GM23248 (cell line): ENCODE data around the gene PRRT4. TPM values are rescaled to one million over a fixed set of nuclear protein-coding genes. Genes with fewer than 3 reads are reported as not detected.

ENCODE experiments used
- DNase-seq: peaks from one replicate; pipeline ENCODE4 v3.0.0-alpha.2; 2015
- H2AFZ ChIP-seq: fragments of 200-600 bp; sonication (generic); 2 replicates; pipeline ENCODE4 v1.6.1; 2016; ENCODE audit warnings: antibody characterized with exemption
- H3F3A ChIP-seq: fragments of 200-600 bp; sonication (generic); 2 replicates; pipeline ENCODE4 v1.6.1; 2016; ENCODE audit warnings: mild to moderate bottlenecking, antibody characterized with exemption, mixed run types; ENCODE audit not compliant: insufficient read depth
- H3K27ac ChIP-seq: fragments of 200-600 bp; sonication (generic); 2 replicates; pipeline ENCODE4 v1.5.1; 2016; ENCODE audit warnings: mild to moderate bottlenecking
- H3K27me3 ChIP-seq: fragments of 200-600 bp; sonication (generic); replicated peaks from 2 replicates; pipeline ENCODE4 v1.6.1; 2016; ENCODE audit warnings: mild to moderate bottlenecking; ENCODE audit not compliant: insufficient read depth
- H3K36me3 ChIP-seq: fragments of 200-600 bp; sonication (generic); 2 replicates; pipeline ENCODE4 v1.6.1; 2016; ENCODE audit warnings: low read depth, mild to moderate bottlenecking
- H3K4me1 ChIP-seq: fragments of 200-600 bp; sonication (generic); 2 replicates; pipeline ENCODE4 v1.6.1; 2016; ENCODE audit warnings: mild to moderate bottlenecking; ENCODE audit not compliant: insufficient read depth
- H3K4me2 ChIP-seq: fragments of 200-600 bp; sonication (generic); one replicate; pipeline ENCODE4 v1.6.1; 2016; ENCODE audit warnings: mild to moderate bottlenecking; ENCODE audit not compliant: unreplicated experiment
- H3K4me3 ChIP-seq: fragments of 200-600 bp; sonication (generic); 2 replicates; pipeline ENCODE4 v1.5.1; 2016; ENCODE audit warnings: mild to moderate bottlenecking
- H3K79me2 ChIP-seq: fragments of 200-600 bp; sonication (generic); 2 replicates; pipeline ENCODE4 v1.6.1; 2016; ENCODE audit warnings: mild to moderate bottlenecking; ENCODE audit not compliant: insufficient read depth
- H3K9ac ChIP-seq: fragments of 200-600 bp; sonication (generic); 2 replicates; pipeline ENCODE4 v1.6.1; 2016; ENCODE audit warnings: mild to moderate bottlenecking
- H3K9me2 ChIP-seq: fragments of 200-600 bp; sonication (generic); 2 replicates; pipeline ENCODE4 v1.6.1; 2016; ENCODE audit warnings: mixed run types, mild to moderate bottlenecking, moderate library complexity; ENCODE audit not compliant: insufficient read depth
- H3K9me3 ChIP-seq: fragments of 200-600 bp; sonication (generic); one replicate; pipeline ENCODE4 v1.6.1; 2017; ENCODE audit warnings: low read depth
- H4K20me1 ChIP-seq: fragments of 200-600 bp; sonication (generic); 2 replicates; pipeline ENCODE4 v1.6.0; 2016; ENCODE audit not compliant: insufficient read depth
- EZH2 ChIP-seq: fragments of 200-600 bp; sonication (generic); IDR thresholded peaks from 2 replicates; pipeline ENCODE4 v1.6.1; 2018; ENCODE audit warnings: antibody characterized with exemption, mild to moderate bottlenecking; ENCODE audit not compliant: insufficient read depth, poor library complexity, severe bottlenecking
- EZH2phosphoT487 ChIP-seq: fragments of 200-600 bp; sonication (generic); IDR thresholded peaks from 2 replicates; pipeline ENCODE4 v1.6.1; 2018; ENCODE audit warnings: antibody characterized with exemption, moderate library complexity, mild to moderate bottlenecking, low read depth; ENCODE audit not compliant: insufficient read depth
- WGBS, 2 experiments: methylation state at CpG; one replicate each; pipeline ENCODE4 v1.1.6; 2015 to 2017; ENCODE audit warnings: low lambda C conversion rate in 2 of 2, low coverage in 1 of 2; ENCODE audit errors: missing lambda C conversion rate in 2 of 2; 5-methylcytosine and 5-hydroxymethylcytosine counted together
- in situ Hi-C: fragments of 300-500 bp; cut with MboI; formaldehyde crosslinking; loops from 2 replicates; pipeline ENCODE4 v1.15.0; 2020
- polyA plus RNA-seq: library from polyadenylated mRNA; unstranded; fragments of >200 nt; fragmentation: Nextera tagmentation; extraction: Ambion mirVana; gene quantifications from 2 replicates; pipeline ENCODE4 v1.2.1, GENCODE V29; 2016
- total RNA-seq: library from RNA; depleted of rRNA; stranded (reverse); fragments of >200 nt; shearing (Covaris generic); gene quantifications from 2 replicates; pipeline ENCODE4 v1.2.3, GENCODE V29; 2014

PRRT4 gene
- total and polyA plus RNA-seq, 2 experiments from 2014 or later, result not detected

GRCh38 chr7:128362670-128363069, 1.2 kb upstream of the PRRT4 start:
- no peaks in the 10 kb centered on the region for H3K9me3 ChIP-seq
- DNase-seq, result peak; percentile 79
- no peak for TF ChIP-seq EZH2phosphoT487
- TF ChIP-seq EZH2, result peak; percentile 60

GRCh38 chr7:128360359-128360678, 1.2 kb downstream of the PRRT4 start:
- H3K4me3 ChIP-seq, result no peak overlapping the region
- peaks cover 56% of the 10 kb centered on the region for H3K27me3 ChIP-seq
- H3K4me1 ChIP-seq, result no peaks in the 10 kb centered on the region
- H4K20me1 ChIP-seq, result no peaks in the 10 kb centered on the region
- in situ Hi-C loops, result no loop called here
- H3K9me2 ChIP-seq, result no peaks in the 10 kb centered on the region
- H3K4me2 ChIP-seq, result no peak overlapping the region
- peaks cover 12% of the 10 kb centered on the region; the same call in 1 of the 2 replicates for H3F3A ChIP-seq
- no peak overlapping the region for H3K27ac ChIP-seq
- WGBS, 2 experiments, result 48 to 51% methylated on average over 6 to 9 of the region's 9 CpGs
- H3K9me3 ChIP-seq, result no peaks in the 10 kb centered on the region
- no peak for TF ChIP-seq EZH2phosphoT487
- TF ChIP-seq EZH2, result no peak
- no peak overlapping the region for H2AFZ ChIP-seq
- no peaks in the 10 kb centered on the region for H3K79me2 ChIP-seq
- H3K36me3 ChIP-seq, result no peaks in the 10 kb centered on the region
- H3K9ac ChIP-seq, result no peak overlapping the region
- DNase-seq, result no peak

More at GRCh38 chr7:128362670-128363069, 1.2 kb upstream of the PRRT4 start:
- Histone ChIP-seq H3K9ac (no peak overlapping the region), H3K9me2 (no peaks in the 10 kb centered on the region), H3K27ac (no peak overlapping the region), H3K27me3 (peaks cover 71% of the 10 kb centered on the region), H2AFZ (no peak overlapping the region), H4K20me1 (no peaks in the 10 kb centered on the region), H3K4me3 (no peak overlapping the region), H3F3A (peaks cover 12% of the 10 kb centered on the region; the same call in 1 of the 2 replicates), H3K4me1 (no peaks in the 10 kb centered on the region), H3K4me2 (no peak overlapping the region), H3K79me2 (no peaks in the 10 kb centered on the region), H3K36me3 (no peaks in the 10 kb centered on the region)
- WGBS, 2 experiments, result 49 to 52% methylated on average over 4 of the region's 4 CpGs
- in situ Hi-C loops, result no loop called here

DNA sequence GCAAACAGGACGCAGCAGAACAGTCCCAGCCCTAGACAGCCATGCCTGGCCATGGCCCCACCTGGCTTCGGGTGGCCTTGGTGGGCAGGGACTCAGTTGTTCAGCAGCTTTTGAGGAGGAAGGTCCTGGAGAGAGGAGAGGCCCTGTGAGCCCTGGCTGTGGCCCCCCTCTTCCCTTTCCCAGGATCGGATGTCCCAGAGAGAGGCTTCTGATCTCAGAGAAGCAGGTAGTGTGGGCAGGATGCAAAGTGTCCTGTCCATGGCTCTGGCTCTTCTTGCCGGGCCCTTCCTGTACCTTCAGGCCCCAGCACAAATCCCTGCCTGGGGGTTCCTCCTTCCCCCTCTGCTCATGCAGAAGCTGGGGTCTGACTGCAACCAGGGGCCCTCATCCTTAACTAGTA, 1.6 kb downstream of the PRRT4 start:
- TF ChIP-seq EZH2 (no peak), EZH2phosphoT487 (no peak)
- Histone ChIP-seq H3K9ac (no peak overlapping the region), H3K36me3 (no peaks in the 10 kb centered on the region), H3K9me3 (no peaks in the 10 kb centered on the region), H3K4me2 (no peak overlapping the region), H2AFZ (no peak overlapping the region), H3F3A (peaks cover 12% of the 10 kb centered on the region; the same call in 1 of the 2 replicates), H3K4me1 (no peaks in the 10 kb centered on the region), H3K27ac (no peak overlapping the region), H3K27me3 (peaks cover 52% of the 10 kb centered on the region), H4K20me1 (no peaks in the 10 kb centered on the region), H3K4me3 (no peak overlapping the region), H3K9me2 (no peaks in the 10 kb centered on the region), H3K79me2 (no peaks in the 10 kb centered on the region)
- DNase-seq, result no peak
- in situ Hi-C loops, result no loop called here
- 89 to 94% methylated on average over 4 of the region's 4 CpGs for WGBS, 2 experiments

GRCh38 chr7:128359336-128359735, 2.2 kb downstream of the PRRT4 start:
- in situ Hi-C loops, result no loop called here

DNA sequence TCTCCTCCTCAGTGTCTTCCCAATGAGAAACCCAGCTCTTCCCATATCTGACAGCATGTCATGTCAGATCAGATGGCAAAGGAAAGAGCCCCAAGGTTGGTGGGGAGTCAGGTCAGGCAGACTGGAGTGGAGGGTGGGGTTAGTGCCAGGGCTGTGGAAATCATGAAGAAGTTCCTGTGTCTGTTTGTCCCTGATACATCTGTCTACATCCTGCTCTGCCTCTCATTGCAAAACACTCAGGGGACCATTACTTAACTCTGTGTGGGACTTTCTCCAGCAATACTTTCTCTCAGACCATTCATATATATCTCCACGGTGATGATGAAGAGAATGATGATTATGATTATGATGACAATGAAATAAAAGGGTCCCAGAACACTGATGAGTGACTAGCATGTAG, 3.3 kb downstream of the PRRT4 start:
- Histone ChIP-seq H3K4me2 (no peak overlapping the region), H3K4me3 (no peak overlapping the region), H3K9me2 (no peaks in the 10 kb centered on the region), H3F3A (peaks cover 12% of the 10 kb centered on the region; the same call in 1 of the 2 replicates), H3K27me3 (peaks cover 45% of the 10 kb centered on the region), H3K4me1 (no peaks in the 10 kb centered on the region), H4K20me1 (no peaks in the 10 kb centered on the region), H3K9ac (no peak overlapping the region), H3K9me3 (no peaks in the 10 kb centered on the region), H3K79me2 (no peaks in the 10 kb centered on the region), H3K36me3 (no peaks in the 10 kb centered on the region), H2AFZ (no peak overlapping the region), H3K27ac (no peak overlapping the region)
- DNase-seq, result peak; percentile 16
- WGBS, 2 experiments, result 3 to 4% methylated on average over 1 of the region's 1 CpG
- TF ChIP-seq EZH2 (no peak), EZH2phosphoT487 (no peak)
- in situ Hi-C loops, result no loop called here

More at GRCh38 chr7:128359336-128359735, 2.2 kb downstream of the PRRT4 start:
- Histone ChIP-seq H3K36me3 (no peaks in the 10 kb centered on the region), H3K27ac (no peak overlapping the region), H3K9me2 (no peaks in the 10 kb centered on the region), H3K79me2 (no peaks in the 10 kb centered on the region), H3F3A (peaks cover 12% of the 10 kb centered on the region; the same call in 1 of the 2 replicates), H3K9me3 (no peaks in the 10 kb centered on the region), H3K27me3 (peaks cover 46% of the 10 kb centered on the region), H2AFZ (no peak overlapping the region), H3K4me3 (no peak overlapping the region), H3K4me1 (no peaks in the 10 kb centered on the region), H3K9ac (no peak overlapping the region), H3K4me2 (no peak overlapping the region), H4K20me1 (no peaks in the 10 kb centered on the region)
- TF ChIP-seq EZH2phosphoT487 (no peak), EZH2 (no peak)
- 89 to 94% methylated on average over 12 of the region's 12 CpGs for WGBS, 2 experiments
- no peak for DNase-seq
